Small intestine (tissue), 7 donors: ENCODE measurements around the gene COL10A1. TPM values are rescaled to one million over a fixed set of nuclear protein-coding genes. Genes with fewer than 3 reads are reported as not detected.

ENCODE experiments used
- DNase-seq, 2 donors: peaks; one replicate each; pipeline versions ENCODE4 v3.0.0 to v3.0.0-alpha.2; 2013
- FAIRE-seq: peaks from 2 replicates; lab custom pipeline; 2012; peaks lifted over from hg19 to GRCh38; lab: Jason Lieb, UNC
- H3K27ac ChIP-seq, 3 donors: one replicate each; pipeline ENCODE4 v1.5.1; 2013; ENCODE audit warnings: low read length in 2 of 3, mild to moderate bottlenecking in 2 of 3, control low read depth in 1 of 3, inconsistent platforms in 1 of 3, low read depth in 1 of 3, moderate library complexity in 1 of 3
- H3K27me3 ChIP-seq, 3 donors: one replicate each; pipeline ENCODE4 v1.6.1; 2013; ENCODE audit warnings: low read length in 3 of 3, inconsistent platforms in 1 of 3; ENCODE audit not compliant: control insufficient read depth in 3 of 3, insufficient read depth in 3 of 3
- H3K36me3 ChIP-seq, 3 donors: one replicate each; pipeline ENCODE4 v1.6.1; 2013; ENCODE audit warnings: low read length in 3 of 3, inconsistent platforms in 1 of 3, low read depth in 1 of 3, mild to moderate bottlenecking in 1 of 3, moderate library complexity in 1 of 3; ENCODE audit not compliant: control insufficient read depth in 3 of 3, insufficient read depth in 2 of 3
- H3K4me1 ChIP-seq, 3 donors: one replicate each; pipeline ENCODE4 v1.6.1; 2013; ENCODE audit warnings: low read length in 2 of 3, inconsistent platforms in 1 of 3, low read depth in 1 of 3, mild to moderate bottlenecking in 1 of 3, moderate library complexity in 1 of 3; ENCODE audit not compliant: control insufficient read depth in 3 of 3, insufficient read depth in 2 of 3
- H3K4me3 ChIP-seq, 3 donors: one replicate each; pipeline ENCODE4 v1.5.1; 2013; ENCODE audit warnings: low read length in 3 of 3, control low read depth in 1 of 3, inconsistent platforms in 1 of 3, low read depth in 1 of 3, mild to moderate bottlenecking in 1 of 3, moderate library complexity in 1 of 3
- H3K9me3 ChIP-seq, 2 donors: one replicate each; pipeline ENCODE4 v1.6.1; 2013; ENCODE audit warnings: low read depth in 1 of 2, low read length in 1 of 2; ENCODE audit not compliant: control insufficient read depth in 2 of 2, insufficient read depth in 1 of 2
- WGBS, 3 donors: extraction: QIAGEN DNeasy Blood & Tissue Kit; methylation state at CpG; one replicate each; pipeline ENCODE4 v1.1.7; 2013; 5-methylcytosine and 5-hydroxymethylcytosine counted together
- polyA plus RNA-seq, 4 donors: library from polyadenylated mRNA; stranded (reverse) in 3 of 4; unstranded in 1 of 4; fragments of 200-250 nt in 3 of 4; fragments of 120-200 nt in 1 of 4; gene quantifications; one replicate each; pipeline versions ENCODE4 v1.2.1 to v1.2.3, GENCODE V29; 2013
- donor health status: healthy with polysubstance abuse.
- donor health status: control.
- donor health status: control.
- donor health status: Bipolar disorder and iron deficiency.
- donor health status: healthy.

The COL10A1 gene
- polyA plus RNA-seq, 4 donors, result 0.09 TPM; not detected in 3

- 80% methylated on average over 2 of the region's 2 CpGs for WGBS, 3 donors
- H3K27ac ChIP-seq, result no peak overlapping the region
- FAIRE-seq (no peak), DNase-seq (no peak)
- no peaks in the 10 kb centered on the region for H3K36me3 ChIP-seq
- H3K4me1 ChIP-seq, result no peaks in the 10 kb centered on the region
- no peaks in the 10 kb centered on the region for H3K27me3 ChIP-seq
- H3K9me3 ChIP-seq, result no peaks in the 10 kb centered on the region
- H3K4me3 ChIP-seq, result no peak overlapping the region
Measured at GRCh38 chr6:116070616-116071389, 55.1 kb downstream of the COL10A1 start.

GRCh38 chr6:116070101-116070500 lies 55.8 kb downstream of the COL10A1 start:
- Histone ChIP-seq H3K4me1 (no peaks in the 10 kb centered on the region), H3K27me3 (no peaks in the 10 kb centered on the region), H3K9me3 (no peaks in the 10 kb centered on the region), H3K36me3 (no peaks in the 10 kb centered on the region), H3K27ac (no peak overlapping the region), H3K4me3 (no peak overlapping the region)
- DNase-seq, result no peak
- no peak for FAIRE-seq
- 95 to 100% (median 96%) methylated on average over 1 of the region's 1 CpG for WGBS, 3 donors

Other genes starting within 250 kb of the COL10A1 start
- gene FRK, start 65.2 kb downstream of the COL10A1 start, polyA plus RNA-seq, result 10 to 100 TPM in 1 of 4 donors, 1 to 10 TPM in 3; 2.9 to 11.2 (median 5.8) TPM
- 10 to 100 TPM; 18.4 to 59.5 (median 24.7) TPM for gene NT5DC1, start 25.3 kb downstream of the COL10A1 start, polyA plus RNA-seq
- 10 to 100 TPM in 2 of 4 donors, 1 to 10 TPM in 2; 1.6 to 17.9 (median 7.1) TPM for gene TSPYL4, start 127.9 kb upstream of the COL10A1 start, polyA plus RNA-seq
- gene TSPYL1, start 153.8 kb upstream of the COL10A1 start, polyA plus RNA-seq, result 10 to 100 TPM; 25.1 to 90.8 (median 32.8) TPM
- gene DSE, start 244.8 kb upstream of the COL10A1 start, polyA plus RNA-seq, result 10 to 100 TPM in 1 of 4 donors, 1 to 10 TPM in 2, under 1 TPM in 1; 0.45 to 10.4 (median 4.8) TPM